ENCODE results near the gene GSK3B.

- TF ChIP-seq, protein P1, sequence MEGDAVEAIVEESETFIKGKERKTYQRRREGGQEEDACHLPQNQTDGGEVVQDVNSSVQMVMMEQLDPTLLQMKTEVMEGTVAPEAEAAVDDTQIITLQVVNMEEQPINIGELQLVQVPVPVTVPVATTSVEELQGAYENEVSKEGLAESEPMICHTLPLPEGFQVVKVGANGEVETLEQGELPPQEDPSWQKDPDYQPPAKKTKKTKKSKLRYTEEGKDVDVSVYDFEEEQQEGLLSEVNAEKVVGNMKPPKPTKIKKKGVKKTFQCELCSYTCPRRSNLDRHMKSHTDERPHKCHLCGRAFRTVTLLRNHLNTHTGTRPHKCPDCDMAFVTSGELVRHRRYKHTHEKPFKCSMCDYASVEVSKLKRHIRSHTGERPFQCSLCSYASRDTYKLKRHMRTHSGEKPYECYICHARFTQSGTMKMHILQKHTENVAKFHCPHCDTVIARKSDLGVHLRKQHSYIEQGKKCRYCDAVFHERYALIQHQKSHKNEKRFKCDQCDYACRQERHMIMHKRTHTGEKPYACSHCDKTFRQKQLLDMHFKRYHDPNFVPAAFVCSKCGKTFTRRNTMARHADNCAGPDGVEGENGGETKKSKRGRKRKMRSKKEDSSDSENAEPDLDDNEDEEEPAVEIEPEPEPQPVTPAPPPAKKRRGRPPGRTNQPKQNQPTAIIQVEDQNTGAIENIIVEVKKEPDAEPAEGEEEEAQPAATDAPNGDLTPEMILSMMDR (IDR thresholded peaks at IDR 0.05): no peak
- TF ChIP-seq POLR2A (IDR thresholded peaks at IDR 0.05) (no peak), POLR2AphosphoS5 (IDR thresholded peaks at IDR 0.05) (no peak)
Observed at GRCh38 chr3:119883461-119884160, 210.6 kb downstream of the GSK3B start.

Measured in breast epithelium (tissue), 3 donors.